ENCODE data around the gene PURB. TPM values are rescaled to one million over a fixed set of nuclear protein-coding genes. Genes with fewer than 3 reads are reported as not detected.
A peak's percentile ranks its signal among the peaks of the same experiment; 100 is the strongest.

PURB gene
- polyA plus RNA-seq, 1 donor (not counting 4 experiments of a cell fraction or from before 2014, with no cell fraction given), result 7.7 TPM

- dilution Hi-C loops (cut with MboI; ENCODE audit: extremely low pct_ligation_motif_present, low sequenced_read_pairs), result no loop called here
- H3K36me3 ChIP-seq (ENCODE audit: control insufficient read depth in 2 of 2, extremely low read depth in 1 of 2, insufficient read depth in 2 of 2, low read length in 2 of 2), result no peaks in the 10 kb centered on the region
- peaks cover 39% of the 10 kb centered on the region for H3K4me1 ChIP-seq (ENCODE audit: control insufficient read depth, extremely low read depth, insufficient read depth, low read length)
- H3K4me2 ChIP-seq (ENCODE audit: control insufficient read depth, extremely low read depth, insufficient read depth, low read depth, low read length), result peak overlapping the region; percentile 91
- H3K9me1 ChIP-seq (ENCODE audit: control insufficient read depth, extremely low read depth, insufficient read depth, low read length), result no peaks in the 10 kb centered on the region
- H3K9ac ChIP-seq (ENCODE audit: control insufficient read depth, extremely low read depth, insufficient read depth, low read length), result peak overlapping the region; percentile 42
- H2AFZ ChIP-seq (ENCODE audit: control insufficient read depth, low read length), result no peak overlapping the region
- TF ChIP-seq CTCF (optimal IDR thresholded peaks at IDR 0.05 in 1 of 3, IDR thresholded peaks at IDR 0.05 in 1 of 3, conservative IDR thresholded peaks at IDR 0.05 in 1 of 3; ENCODE audit: extremely low read depth in 1 of 3, insufficient read depth in 2 of 3, low read length in 3 of 3), result no peak
- TF ChIP-seq EZH2 (IDR thresholded peaks at IDR 0.05; ENCODE audit: low read length), result no peak
- peaks cover 14% of the 10 kb centered on the region for H4K20me1 ChIP-seq (ENCODE audit: control insufficient read depth, extremely low read depth, insufficient read depth, low read length)
- peaks cover 60% of the 10 kb centered on the region for H3K79me2 ChIP-seq (ENCODE audit: control insufficient read depth, insufficient read depth, low read length)
- FAIRE-seq (peak; percentile 66), DNase-seq (ENCODE audit: low read depth, low spot score) (no peak)
- H3K27me3 ChIP-seq (ENCODE audit: control insufficient read depth, extremely low read depth, insufficient read depth, low read length), result no peaks in the 10 kb centered on the region
- H3K9me3 ChIP-seq (ENCODE audit: control insufficient read depth, low read depth, low read length), result no peaks in the 10 kb centered on the region
- H3K4me3 ChIP-seq (ENCODE audit: control insufficient read depth in 2 of 3, extremely low read depth in 1 of 3, insufficient read depth in 2 of 3, low read depth in 1 of 3, low read length in 3 of 3), result peak overlapping the region; percentile 30 to 78 (median 71)
- H3K27ac ChIP-seq (ENCODE audit: control insufficient read depth, insufficient read depth, low read length), result no peak overlapping the region
Measured at GRCh38 chr7:44882899-44883298, 2.4 kb downstream of the PURB start.

GRCh38 chr7:44881610-44882009, 3.7 kb downstream of the PURB start:
- peak; percentile 39 for FAIRE-seq
- H3K4me2 ChIP-seq (ENCODE audit: control insufficient read depth, extremely low read depth, insufficient read depth, low read depth, low read length), result peak overlapping the region; percentile 91
- TF ChIP-seq CTCF (optimal IDR thresholded peaks at IDR 0.05 in 1 of 3, IDR thresholded peaks at IDR 0.05 in 1 of 3, conservative IDR thresholded peaks at IDR 0.05 in 1 of 3; ENCODE audit: extremely low read depth in 1 of 3, insufficient read depth in 2 of 3, low read length in 3 of 3) (no peak), EZH2 (IDR thresholded peaks at IDR 0.05; ENCODE audit: low read length) (no peak)
- no peaks in the 10 kb centered on the region for H3K9me3 ChIP-seq (ENCODE audit: control insufficient read depth, low read depth, low read length)
- no peaks in the 10 kb centered on the region for H3K9me1 ChIP-seq (ENCODE audit: control insufficient read depth, extremely low read depth, insufficient read depth, low read length)
- H4K20me1 ChIP-seq (ENCODE audit: control insufficient read depth, extremely low read depth, insufficient read depth, low read length), result peaks cover 14% of the 10 kb centered on the region
- H3K79me2 ChIP-seq (ENCODE audit: control insufficient read depth, insufficient read depth, low read length), result peaks cover 65% of the 10 kb centered on the region
- DNase-seq (ENCODE audit: low read depth, low spot score), result no peak
- no peaks in the 10 kb centered on the region for H3K36me3 ChIP-seq (ENCODE audit: control insufficient read depth in 2 of 2, extremely low read depth in 1 of 2, insufficient read depth in 2 of 2, low read length in 2 of 2)
- dilution Hi-C loops (cut with MboI; ENCODE audit: extremely low pct_ligation_motif_present, low sequenced_read_pairs), result no loop called here
- peaks cover 37% of the 10 kb centered on the region for H3K4me1 ChIP-seq (ENCODE audit: control insufficient read depth, extremely low read depth, insufficient read depth, low read length)
- H3K27ac ChIP-seq (ENCODE audit: control insufficient read depth, insufficient read depth, low read length), result peak overlapping the region; percentile 37
- H3K27me3 ChIP-seq (ENCODE audit: control insufficient read depth, extremely low read depth, insufficient read depth, low read length), result no peaks in the 10 kb centered on the region
- H3K4me3 ChIP-seq (ENCODE audit: control insufficient read depth in 2 of 3, extremely low read depth in 1 of 3, insufficient read depth in 2 of 3, low read depth in 1 of 3, low read length in 3 of 3), result peak overlapping the region; percentile 30 to 78 (median 71)
- no peak overlapping the region for H3K9ac ChIP-seq (ENCODE audit: control insufficient read depth, extremely low read depth, insufficient read depth, low read length)
- H2AFZ ChIP-seq (ENCODE audit: control insufficient read depth, low read length), result no peak overlapping the region
